ENCODE results near the gene NUDCD3. TPM values are rescaled to one million over a fixed set of nuclear protein-coding genes. Genes with fewer than 3 reads are reported as not detected.

The NUDCD3 gene
- total and polyA plus RNA-seq, 2 experiments from 2014 or later, result 54.7 to 60.8 TPM

GRCh38 chr7:44347546-44348114 lies 142.8 kb downstream of the NUDCD3 start:
- H3K4me2 ChIP-seq, result no peak overlapping the region
- H3K4me1 ChIP-seq (ENCODE audit: insufficient read depth), result no peaks in the 10 kb centered on the region
- no peaks in the 10 kb centered on the region for H3K36me3 ChIP-seq (replicated peaks; ENCODE audit: insufficient read depth, low read depth)
- peaks cover 10% of the 10 kb centered on the region for H3K27me3 ChIP-seq
- H4K20me1 ChIP-seq (ENCODE audit: insufficient read depth, poor library complexity, severe bottlenecking), result no peaks in the 10 kb centered on the region
- H2AFZ ChIP-seq, result no peak overlapping the region
- H3K9me3 ChIP-seq (ENCODE audit: low read depth), result no peaks in the 10 kb centered on the region
- H3K9me2 ChIP-seq (replicated peaks; ENCODE audit: insufficient read depth), result no peaks in the 10 kb centered on the region
- no peak overlapping the region for H3K4me3 ChIP-seq
- no peak for DNase-seq (ENCODE audit: low spot score)
- H3K79me2 ChIP-seq, result no peaks in the 10 kb centered on the region
- H3K27ac ChIP-seq, result no peak overlapping the region
- TF ChIP-seq EZH2phosphoT487 (IDR thresholded peaks at IDR 0.05; ENCODE audit: low read depth, severe bottlenecking, unreplicated experiment), result no peak
- no peak for TF ChIP-seq EZH2 (IDR thresholded peaks at IDR 0.05; ENCODE audit: borderline replicate concordance)
- TF ChIP-seq CTCF (IDR thresholded peaks at IDR 0.05; ENCODE audit: poor library complexity), result no peak

GRCh38 chr7:44346063-44346462 lies 144.4 kb downstream of the NUDCD3 start:
- 96% methylated on average over 2 of the region's 2 CpGs for WGBS (ENCODE audit: low lambda C conversion rate, missing lambda C conversion rate)

DNA sequence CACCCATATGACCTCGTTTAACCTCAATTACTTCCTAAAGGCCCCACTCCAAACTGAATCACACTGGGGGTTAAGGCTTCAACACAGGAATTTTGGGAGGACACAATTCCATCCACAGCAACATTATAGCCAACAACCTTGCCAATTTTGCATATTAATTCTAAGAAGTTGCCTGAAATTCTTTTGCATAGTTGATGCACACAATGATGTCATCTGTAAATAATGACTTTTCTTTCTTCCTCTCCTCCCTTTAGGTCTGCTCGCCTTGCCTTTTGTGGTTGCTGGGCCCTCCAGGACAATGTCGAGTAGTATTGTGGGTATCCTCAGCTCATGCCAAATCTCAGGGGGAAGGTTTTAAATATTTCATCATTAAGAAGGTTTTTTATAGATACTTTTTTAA lies 149.1 kb downstream of the NUDCD3 start:
- H4K20me1 ChIP-seq (ENCODE audit: insufficient read depth, poor library complexity, severe bottlenecking), result no peaks in the 10 kb centered on the region
- no peak overlapping the region for H2AFZ ChIP-seq
- no peaks in the 10 kb centered on the region for H3K4me1 ChIP-seq (ENCODE audit: insufficient read depth)
- H3K27me3 ChIP-seq, result peaks cover 13% of the 10 kb centered on the region
- H3K4me3 ChIP-seq, result no peak overlapping the region
- no peak overlapping the region for H3K4me2 ChIP-seq
- H3K36me3 ChIP-seq (replicated peaks; ENCODE audit: insufficient read depth, low read depth), result no peaks in the 10 kb centered on the region
- no peaks in the 10 kb centered on the region for H3K9me2 ChIP-seq (replicated peaks; ENCODE audit: insufficient read depth)
- H3K27ac ChIP-seq, result no peak overlapping the region
- H3K9me3 ChIP-seq (ENCODE audit: low read depth), result no peaks in the 10 kb centered on the region
- 89% methylated on average over 3 of the region's 3 CpGs for WGBS (ENCODE audit: low lambda C conversion rate, missing lambda C conversion rate)
- TF ChIP-seq EZH2 (IDR thresholded peaks at IDR 0.05; ENCODE audit: borderline replicate concordance) (no peak), EZH2phosphoT487 (IDR thresholded peaks at IDR 0.05; ENCODE audit: low read depth, severe bottlenecking, unreplicated experiment) (no peak), CTCF (IDR thresholded peaks at IDR 0.05; ENCODE audit: poor library complexity) (no peak)
- DNase-seq (ENCODE audit: low spot score), result no peak
- no peaks in the 10 kb centered on the region for H3K79me2 ChIP-seq

More at GRCh38 chr7:44346063-44346462, 144.4 kb downstream of the NUDCD3 start:
- no peaks in the 10 kb centered on the region for H3K9me3 ChIP-seq (ENCODE audit: low read depth)
- H4K20me1 ChIP-seq (ENCODE audit: insufficient read depth, poor library complexity, severe bottlenecking), result no peaks in the 10 kb centered on the region
- H3K9me2 ChIP-seq (replicated peaks; ENCODE audit: insufficient read depth), result no peaks in the 10 kb centered on the region
- no peak overlapping the region for H3K4me2 ChIP-seq
- no peaks in the 10 kb centered on the region for H3K4me1 ChIP-seq (ENCODE audit: insufficient read depth)
- no peak overlapping the region for H2AFZ ChIP-seq
- no peaks in the 10 kb centered on the region for H3K79me2 ChIP-seq
- TF ChIP-seq EZH2 (IDR thresholded peaks at IDR 0.05; ENCODE audit: borderline replicate concordance), result no peak
- TF ChIP-seq CTCF (IDR thresholded peaks at IDR 0.05; ENCODE audit: poor library complexity), result no peak
- no peak for TF ChIP-seq EZH2phosphoT487 (IDR thresholded peaks at IDR 0.05; ENCODE audit: low read depth, severe bottlenecking, unreplicated experiment)
- peaks cover 10% of the 10 kb centered on the region for H3K27me3 ChIP-seq
- H3K27ac ChIP-seq, result no peak overlapping the region
- H3K4me3 ChIP-seq, result no peak overlapping the region
- no peak for DNase-seq (ENCODE audit: low spot score)
- H3K36me3 ChIP-seq (replicated peaks; ENCODE audit: insufficient read depth, low read depth), result no peaks in the 10 kb centered on the region
